SK-N-SH (cell line): Measurements from ENCODE around the gene RNF217. TPM values are rescaled to one million over a fixed set of nuclear protein-coding genes. Genes with fewer than 3 reads are reported as not detected.

Source experiments
- CTCF ChIA-PET: fragments of 300-600, 350-600 bp; formaldehyde crosslinking; extraction: SDS; loops from one replicate; lab custom pipeline; 2021; lab: Yijun Ruan, JAX
- POLR2A ChIA-PET: fragments of 350-600 bp; sonication (Branson Sonifier 250); formaldehyde crosslinking; extraction: SDS; loops from one replicate; lab custom pipeline; 2020; ENCODE audit warnings: antibody characterized with exemption, inconsistent platforms; lab: Yijun Ruan, JAX
- DNase-seq: peaks from one replicate; pipeline ENCODE4 v3.0.0; 2012
- H2AFZ ChIP-seq: fragments of 200-600 bp; sonication (generic); 2 replicates; pipeline ENCODE4 v1.8.1; 2016; ENCODE audit warnings: antibody characterized with exemption, mild to moderate bottlenecking, low read depth
- H3F3A ChIP-seq: fragments of 200-600 bp; sonication (generic); replicated peaks from 2 replicates; pipeline ENCODE3; 2016; ENCODE audit warnings: antibody characterized with exemption, mild to moderate bottlenecking; ENCODE audit not compliant: insufficient read depth
- H3K27ac ChIP-seq, 2 experiments: fragments of 200-500 bp in 1 of 2; fragments of 200-600 bp in 1 of 2; sonication (Bioruptor generic) in 1 of 2; sonication (generic), shearing (Covaris generic) in 1 of 2; 2 replicates each; pipeline versions ENCODE4 v1.5.1 to v1.6.1; 2014 to 2016; ENCODE audit warnings: low read depth in 2 of 2, inconsistent platforms in 1 of 2, low read length in 1 of 2, mild to moderate bottlenecking in 1 of 2, mixed read lengths in 1 of 2
- H3K27me3 ChIP-seq: fragments of 200-600 bp; sonication (generic), shearing (Covaris generic); 2 replicates; pipeline ENCODE4 v1.6.1; 2016; ENCODE audit warnings: mixed run types; ENCODE audit not compliant: insufficient read depth
- H3K36me3 ChIP-seq, 2 experiments: fragments of 200-500 bp in 1 of 2; fragments of 200-600 bp in 1 of 2; sonication (Bioruptor generic) in 1 of 2; sonication (generic) in 1 of 2; replicated peaks in 1 of 2; 2 replicates each; pipeline versions ENCODE3 to v1.5.1; 2014 to 2016; ENCODE audit warnings: low read length in 1 of 2, mild to moderate bottlenecking in 1 of 2; ENCODE audit not compliant: insufficient read depth in 2 of 2, control insufficient read depth in 1 of 2
- H3K4me1 ChIP-seq, 2 experiments: fragments of 200-500 bp in 1 of 2; fragments of 200-600 bp in 1 of 2; sonication (Bioruptor generic) in 1 of 2; sonication (generic), shearing (Covaris generic) in 1 of 2; 2 replicates each; pipeline versions ENCODE4 v1.5.1 to v1.6.1; 2014 to 2016; ENCODE audit warnings: low read depth in 1 of 2, low read length in 1 of 2, mixed run types in 1 of 2; ENCODE audit not compliant: insufficient read depth in 2 of 2, control insufficient read depth in 1 of 2
- H3K4me2 ChIP-seq: fragments of 200-600 bp; sonication (generic), shearing (Covaris generic); 2 replicates; pipeline ENCODE4 v1.6.1; 2017; ENCODE audit warnings: mixed run types
- H3K4me3 ChIP-seq, 2 experiments: fragments of 200-500 bp in 1 of 2; fragments of 200-600 bp in 1 of 2; sonication (Bioruptor generic) in 1 of 2; sonication (generic), shearing (Covaris generic) in 1 of 2; 2 replicates each; pipeline versions ENCODE4 v1.5.1 to v1.8.1; 2014 to 2016; ENCODE audit warnings: low read depth in 2 of 2, inconsistent platforms in 1 of 2, low read length in 1 of 2, mild to moderate bottlenecking in 1 of 2, mixed read lengths in 1 of 2, moderate library complexity in 1 of 2
- H3K79me2 ChIP-seq: fragments of 200-600 bp; sonication (generic); 2 replicates; pipeline ENCODE4 v1.8.1; 2017; ENCODE audit warnings: mild to moderate bottlenecking; ENCODE audit not compliant: insufficient read depth
- H3K9ac ChIP-seq: fragments of 200-600 bp; sonication (generic); 2 replicates; pipeline ENCODE4 v1.6.1; 2017; ENCODE audit warnings: mixed run types
- H3K9me2 ChIP-seq: fragments of 200-600 bp; sonication (generic); 2 replicates; pipeline ENCODE4 v1.6.1; 2017; ENCODE audit warnings: mixed run types
- H3K9me3 ChIP-seq: fragments of 200-600 bp; sonication (generic); 2 replicates; pipeline ENCODE4 v1.6.1; 2017; ENCODE audit warnings: mixed run types, mild to moderate bottlenecking, moderate library complexity
- H4K20me1 ChIP-seq: fragments of 200-600 bp; sonication (generic); 2 replicates; pipeline ENCODE4 v1.6.1; 2017; ENCODE audit warnings: mild to moderate bottlenecking, mixed run types; ENCODE audit not compliant: insufficient read depth
- CTCF ChIP-seq: fragments of 200-600 bp; sonication (generic); IDR thresholded peaks from 2 replicates; pipeline ENCODE4 v1.6.1; 2017; ENCODE audit warnings: antibody characterized with exemption, mild to moderate bottlenecking, moderate library complexity
- EP300 ChIP-seq, 2 experiments: IDR thresholded peaks; 2 replicates each; pipeline versions ENCODE4 v1.4.0 to v1.6.1; 2012; ENCODE audit warnings: borderline replicate concordance in 1 of 2, low read depth in 1 of 2, low read length in 1 of 2
- GABPA ChIP-seq: IDR thresholded peaks from 2 replicates; pipeline ENCODE4 v1.4.0; 2012; ENCODE audit warnings: low read depth, mild to moderate bottlenecking
- GATA2 ChIP-seq: sonication (generic); formaldehyde crosslinking; IDR thresholded peaks from 2 replicates; pipeline ENCODE4 v1.5.0; 2020; ENCODE audit warnings: mild to moderate bottlenecking, missing genetic modification reagents
- IRF3 ChIP-seq: fragments of 150-350 bp; IDR thresholded peaks from 2 replicates; pipeline ENCODE4 v1.6.1; 2016; ENCODE audit warnings: mild to moderate bottlenecking, low read depth, low read length
- MAX ChIP-seq: IDR thresholded peaks from 2 replicates; pipeline ENCODE4 v1.4.0; 2012; ENCODE audit warnings: low read depth
- NFIC ChIP-seq: IDR thresholded peaks from 2 replicates; pipeline ENCODE4 v1.4.0; 2012; ENCODE audit warnings: borderline replicate concordance
- POLR2AphosphoS5 ChIP-seq: IDR thresholded peaks from 2 replicates; pipeline ENCODE4 v1.6.1; 2012; ENCODE audit warnings: low read depth, low read length
- RAD21 ChIP-seq: IDR thresholded peaks from 2 replicates; pipeline ENCODE4 v1.6.1; 2012; ENCODE audit warnings: mild to moderate bottlenecking, low read length
- REST ChIP-seq: IDR thresholded peaks from 2 replicates; pipeline ENCODE4 v1.6.1; 2012; ENCODE audit warnings: mild to moderate bottlenecking, low read depth, low read length, moderate library complexity
- RFX5 ChIP-seq: IDR thresholded peaks from 2 replicates; pipeline ENCODE4 v1.6.1; 2012; ENCODE audit warnings: mild to moderate bottlenecking, improper control_type of control experiment, low read length
- RXRA ChIP-seq: IDR thresholded peaks from 2 replicates; pipeline ENCODE4 v1.4.0; 2012; ENCODE audit warnings: low read depth, mild to moderate bottlenecking, borderline replicate concordance
- YY1 ChIP-seq: IDR thresholded peaks from 2 replicates; pipeline ENCODE4 v1.4.0; 2012; ENCODE audit warnings: low read depth, mild to moderate bottlenecking
- ZBTB33 ChIP-seq: IDR thresholded peaks from 2 replicates; pipeline ENCODE4 v1.4.0; 2012; ENCODE audit warnings: low read depth, borderline replicate concordance
- polyA plus RNA-seq, 3 experiments: library from polyadenylated mRNA; depleted of rRNA; stranded (reverse); fragments of >200 nt; gene quantifications; 2 replicates each; pipeline ENCODE4 v1.2.3, GENCODE V29; 2012

Gene RNF217
- polyA plus RNA-seq, 1 of the 3 experiments (the other 2 are of a cell fraction), result 0.28 TPM

- TF ChIP-seq REST, result no peak
- no peak for TF ChIP-seq NFIC
- no peak for TF ChIP-seq RFX5
- TF ChIP-seq YY1, result no peak
- TF ChIP-seq RXRA, result no peak
- no peak for TF ChIP-seq MAX
- no peak for TF ChIP-seq IRF3
These were observed 149.2 kb downstream of the RNF217 start (continued) for GRCh38 chr6:125111219-125111983.

- H3K4me2 ChIP-seq, result no peak overlapping the region
- POLR2A ChIA-PET, result no interaction called here
These were observed 150.7 kb downstream of the RNF217 start for GRCh38 chr6:125112934-125113333.

More at GRCh38 chr6:125112934-125113333, 150.7 kb downstream of the RNF217 start:
- H3K79me2 ChIP-seq, result no peaks in the 10 kb centered on the region
- TF ChIP-seq ZBTB33, result no peak
- TF ChIP-seq GABPA, result no peak
- no peak for TF ChIP-seq EP300 (IDR thresholded peaks at IDR 0.05; ENCODE audit: borderline replicate concordance in 1 of 2, low read depth in 1 of 2, low read length in 1 of 2)
- TF ChIP-seq CTCF, result no peak
- TF ChIP-seq RAD21, result no peak
- no peak for TF ChIP-seq NFIC
- no peak for TF ChIP-seq POLR2AphosphoS5
- no peak for TF ChIP-seq GATA2 (CRISPR knock-in tag)
- TF ChIP-seq, all 33 proteins: peak for 0
- no peak overlapping the region for H3K9ac ChIP-seq
- no peaks in the 10 kb centered on the region for H3F3A ChIP-seq
- CTCF ChIA-PET, result interaction anchor here (1.4 to 1.9 kb wide), 5 partner anchors 13 to 242 kb away, joined by 4 to 11 read pairs (median 7); no protein-coding TSS in a partner anchor
- H3K27ac ChIP-seq, result no peak overlapping the region
- H3K4me1 ChIP-seq, result no peaks in the 10 kb centered on the region
- no peaks in the 10 kb centered on the region for H3K9me2 ChIP-seq
- no peak for DNase-seq
- H3K4me3 ChIP-seq, result no peak overlapping the region
- no peak overlapping the region for H2AFZ ChIP-seq
- no peaks in the 10 kb centered on the region for H3K36me3 ChIP-seq
- H4K20me1 ChIP-seq, result no peaks in the 10 kb centered on the region
- H3K9me3 ChIP-seq, result 0 out of 2 replicates have a peak, but pooled peaks cover 9% of the 10 kb centered on the region
- no peaks in the 10 kb centered on the region for H3K27me3 ChIP-seq
